HG03103 (cell line): ENCODE data around the gene SEMA5A.

Experiments
- ATAC-seq: cut with Tn5 transposase; IDR thresholded peaks from one replicate; pipeline ENCODE4 v1.9.1; 2021; ENCODE audit warnings: low read depth; ENCODE audit not compliant: unreplicated experiment

The SEMA5A gene

DNA sequence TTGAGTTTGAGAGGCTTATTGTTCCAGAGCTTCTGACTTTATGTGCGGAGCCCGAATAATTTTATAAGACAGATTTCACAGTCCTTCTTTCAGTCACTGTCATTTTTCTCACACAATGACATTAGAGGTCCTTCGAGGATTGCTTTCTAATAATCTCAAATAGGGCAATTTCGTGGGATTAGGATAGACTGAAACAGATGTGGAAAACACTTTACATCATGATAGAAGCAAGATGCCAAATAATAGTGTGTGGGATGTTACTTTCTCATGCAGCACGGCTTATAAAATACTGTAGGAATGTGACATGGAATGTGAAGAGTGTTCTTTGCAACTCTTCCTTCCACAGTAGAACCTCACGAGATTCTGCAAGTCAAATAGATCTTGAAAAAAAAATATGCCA, 451.3 kb downstream of the SEMA5A start:
- no peak for ATAC-seq

DNA sequence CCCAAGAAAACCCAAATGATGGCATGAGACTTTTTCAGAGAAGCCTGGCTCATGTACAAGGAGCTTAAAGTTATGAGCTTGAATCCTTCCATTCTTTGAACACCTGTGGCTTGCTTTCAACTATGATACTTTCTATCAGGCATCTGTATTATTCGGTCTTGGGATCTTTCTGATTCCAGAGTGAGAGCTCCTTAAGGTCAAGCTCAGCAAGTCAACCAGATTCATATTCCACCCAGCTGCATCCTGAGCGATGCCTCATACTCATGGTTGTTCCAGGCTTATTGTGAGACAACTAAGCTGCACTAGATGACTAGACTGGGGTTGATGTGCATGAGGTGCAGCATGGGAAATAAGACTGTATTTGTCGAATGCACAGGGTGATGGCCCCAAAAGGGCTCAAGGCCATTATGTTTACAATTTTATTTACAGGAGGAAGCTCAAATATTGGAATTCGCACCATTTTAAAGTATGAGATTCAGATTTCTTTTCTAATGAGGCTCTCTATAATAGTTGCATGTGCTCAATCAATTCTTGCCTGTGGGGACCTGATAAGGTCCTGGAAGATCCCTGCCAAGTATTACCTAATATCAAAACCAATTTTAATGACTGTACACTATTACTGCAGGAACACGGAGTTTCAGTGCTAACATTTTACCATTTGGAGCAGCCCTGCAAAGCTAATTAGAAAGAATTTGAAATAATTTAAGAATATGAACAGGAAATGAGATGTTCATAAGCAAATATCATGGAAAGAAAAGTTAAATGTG, 453.8 kb downstream of the SEMA5A start:
- no peak for ATAC-seq

DNA sequence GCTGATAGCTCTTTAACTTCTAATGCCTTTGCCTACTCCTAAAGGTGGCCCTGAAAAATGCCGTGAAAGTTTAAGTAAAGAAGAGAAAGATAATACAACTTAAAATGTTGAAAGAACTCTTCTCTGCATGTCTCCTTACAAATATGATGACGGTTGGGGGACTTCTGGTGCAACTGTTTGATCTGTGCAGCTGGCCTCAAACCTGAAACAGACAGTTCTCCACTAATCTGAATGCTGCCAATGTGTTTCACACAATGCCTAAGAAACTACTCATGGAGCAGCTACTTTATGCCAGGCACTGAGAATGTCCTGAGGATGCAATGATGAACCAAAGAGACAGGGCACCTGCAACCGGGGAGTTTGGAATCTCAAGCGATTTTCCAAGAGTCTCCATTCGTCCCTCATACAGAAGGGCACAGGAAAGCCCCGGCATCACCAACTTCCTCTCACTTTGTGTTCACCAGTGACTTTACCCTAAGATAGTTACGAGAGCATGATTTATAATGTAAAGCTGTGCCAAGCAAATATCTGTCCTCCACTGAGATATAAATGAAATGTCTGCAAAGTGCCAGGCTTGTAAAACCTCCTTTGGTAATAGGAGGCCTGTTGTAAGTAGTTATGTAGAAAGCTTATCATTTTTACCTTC, 455.4 kb downstream of the SEMA5A start:
- no peak for ATAC-seq

DNA sequence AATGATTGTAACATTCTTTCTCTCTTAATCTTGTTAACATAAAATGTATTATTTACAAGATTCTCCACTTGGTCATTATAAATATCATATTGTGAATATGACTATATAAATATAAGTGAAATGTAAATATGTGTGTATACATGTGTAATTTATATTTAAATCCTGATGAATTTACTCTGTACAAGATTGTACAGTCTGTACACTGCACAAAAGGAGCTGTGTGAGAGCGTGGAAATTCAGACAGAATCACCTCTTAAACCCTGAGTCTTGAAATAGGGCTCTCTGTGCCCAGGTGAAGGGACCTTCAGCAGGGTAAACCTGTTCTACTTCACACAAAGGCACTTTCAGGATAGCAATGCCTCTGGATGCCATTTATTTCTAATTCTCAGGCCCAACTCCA, 456.0 kb downstream of the SEMA5A start:
- ATAC-seq: no peak

DNA sequence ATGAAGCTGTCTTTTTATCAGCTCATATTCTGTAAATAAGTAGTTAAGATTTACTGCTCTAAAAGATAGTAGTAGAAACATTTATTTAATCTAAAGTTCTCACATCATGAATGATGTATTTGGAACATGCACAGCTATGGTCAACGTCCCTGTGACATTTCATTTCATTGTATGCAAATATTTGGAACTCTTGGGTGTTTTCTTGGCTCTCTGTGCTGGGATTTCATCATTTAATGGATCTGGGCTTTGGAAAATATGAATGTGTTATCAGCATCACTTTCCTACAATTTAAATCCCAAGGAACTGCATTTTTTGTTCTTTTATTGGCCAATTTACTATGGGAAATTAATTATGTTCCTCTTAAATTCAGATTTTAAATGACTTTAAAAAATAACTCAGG, 462.9 kb downstream of the SEMA5A start:
- ATAC-seq: no peak

DNA sequence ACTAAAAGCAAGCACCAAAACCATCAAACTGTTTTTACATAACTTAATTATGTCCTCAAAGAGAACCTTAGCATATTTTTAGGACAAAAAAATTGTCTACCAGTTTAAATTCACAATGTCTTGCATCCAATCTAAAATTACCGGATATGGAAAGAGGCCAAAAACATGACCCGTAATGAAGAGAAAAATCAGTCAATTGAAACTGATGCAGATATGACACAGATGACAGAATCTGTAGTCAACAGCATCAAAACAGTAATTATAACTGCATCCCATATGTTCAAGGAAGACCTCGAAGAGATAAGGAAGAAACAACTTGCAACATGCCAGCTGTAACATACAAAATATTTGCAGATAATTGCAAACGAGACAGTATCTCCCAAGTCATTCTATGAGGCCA, 473.2 kb downstream of the SEMA5A start:
- no peak for ATAC-seq

DNA sequence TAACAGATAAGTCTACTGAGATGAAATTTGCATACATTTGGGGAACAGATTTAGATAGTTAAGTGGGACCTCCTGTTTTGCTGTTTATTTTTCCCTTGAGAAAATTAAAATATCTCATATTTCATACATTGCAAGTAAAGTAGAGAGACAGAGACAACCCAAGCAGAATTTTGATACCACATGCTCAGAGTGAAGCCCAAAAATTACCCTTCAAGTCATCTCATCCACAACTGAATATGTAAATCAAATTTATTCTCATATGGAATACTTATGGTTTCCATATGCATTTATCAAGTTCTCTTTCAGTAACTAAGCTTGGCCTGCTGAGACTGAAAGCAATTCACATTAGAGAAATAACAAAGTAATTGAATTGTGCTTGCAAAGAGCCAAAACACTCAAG, 474.4 kb downstream of the SEMA5A start:
- ATAC-seq: no peak

DNA sequence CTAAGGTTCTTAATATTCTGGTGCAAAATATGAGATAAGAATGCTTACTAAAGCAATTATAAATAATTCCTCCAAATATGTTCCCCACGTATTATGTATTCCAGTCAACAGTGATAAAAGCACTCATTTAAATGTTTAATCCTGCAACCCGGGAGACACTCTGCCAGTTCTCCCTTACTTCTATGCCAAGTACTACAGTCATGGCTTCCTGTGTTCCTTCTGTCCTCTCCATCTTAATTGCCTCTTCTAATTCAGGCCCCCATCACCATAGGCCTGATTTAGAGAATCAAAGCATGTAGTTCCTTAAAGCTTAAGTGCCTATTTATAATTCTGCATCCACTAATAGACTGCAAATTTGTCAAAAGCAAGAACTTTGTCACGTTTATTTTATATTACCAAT, 474.8 kb downstream of the SEMA5A start:
- ATAC-seq: no peak

DNA sequence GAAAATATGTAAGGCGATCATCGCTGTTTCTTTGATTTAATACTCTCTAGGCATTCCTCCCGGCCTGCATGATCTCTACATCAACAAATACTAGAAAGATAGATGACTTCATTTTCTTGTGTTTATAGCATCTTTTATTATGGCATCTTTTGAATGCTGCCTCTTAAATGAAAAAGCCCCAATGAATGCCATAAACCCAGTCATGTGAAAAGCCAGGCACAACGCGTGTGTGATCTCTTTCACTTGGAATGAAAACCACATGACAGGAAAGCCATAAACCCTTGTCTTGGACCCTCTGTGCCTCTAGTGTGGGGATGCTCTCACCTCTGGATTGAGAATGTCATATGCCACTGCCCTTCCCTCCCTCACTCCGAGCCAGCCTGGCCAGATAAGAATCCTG, 476.2 kb downstream of the SEMA5A start:
- ATAC-seq: no peak

DNA sequence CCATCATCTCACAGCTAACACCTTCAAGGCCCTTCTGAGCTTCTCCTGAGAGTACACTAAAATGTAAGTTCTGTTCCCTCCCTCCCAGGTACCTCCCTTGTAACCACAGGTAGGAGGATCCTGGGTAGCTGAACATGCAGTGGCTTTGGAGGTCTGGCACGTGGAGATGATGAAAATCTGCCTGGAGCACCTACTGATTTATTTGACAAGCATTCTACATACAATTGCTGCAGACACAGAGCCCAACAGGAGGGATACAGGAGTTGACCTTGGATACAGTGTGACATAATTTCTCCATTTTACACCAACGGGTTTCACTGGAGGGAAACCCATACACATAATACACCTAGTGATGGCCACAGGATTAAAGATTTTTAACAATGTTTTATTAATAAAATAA, 478.7 kb downstream of the SEMA5A start:
- ATAC-seq: no peak

DNA sequence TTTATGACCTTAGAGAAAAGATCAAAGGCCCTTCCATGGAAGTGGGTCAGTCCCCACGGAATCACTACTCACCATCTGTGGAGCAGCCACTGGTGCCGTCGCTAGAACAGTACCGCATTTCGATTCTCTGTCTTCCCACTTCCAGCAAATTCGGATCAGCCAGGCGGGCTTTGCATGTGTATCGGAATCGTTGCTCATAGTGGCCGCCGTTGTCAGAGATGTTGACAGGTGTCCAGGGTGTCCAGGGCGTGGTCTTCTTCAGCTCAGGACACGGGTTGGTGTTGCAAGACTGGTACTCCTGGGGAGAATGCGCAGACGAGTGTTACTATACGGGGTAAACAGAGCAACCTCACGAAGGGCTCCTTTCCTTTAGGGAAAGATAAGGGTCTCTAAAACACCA, 479.5 kb downstream of the SEMA5A start:
- no peak for ATAC-seq

DNA sequence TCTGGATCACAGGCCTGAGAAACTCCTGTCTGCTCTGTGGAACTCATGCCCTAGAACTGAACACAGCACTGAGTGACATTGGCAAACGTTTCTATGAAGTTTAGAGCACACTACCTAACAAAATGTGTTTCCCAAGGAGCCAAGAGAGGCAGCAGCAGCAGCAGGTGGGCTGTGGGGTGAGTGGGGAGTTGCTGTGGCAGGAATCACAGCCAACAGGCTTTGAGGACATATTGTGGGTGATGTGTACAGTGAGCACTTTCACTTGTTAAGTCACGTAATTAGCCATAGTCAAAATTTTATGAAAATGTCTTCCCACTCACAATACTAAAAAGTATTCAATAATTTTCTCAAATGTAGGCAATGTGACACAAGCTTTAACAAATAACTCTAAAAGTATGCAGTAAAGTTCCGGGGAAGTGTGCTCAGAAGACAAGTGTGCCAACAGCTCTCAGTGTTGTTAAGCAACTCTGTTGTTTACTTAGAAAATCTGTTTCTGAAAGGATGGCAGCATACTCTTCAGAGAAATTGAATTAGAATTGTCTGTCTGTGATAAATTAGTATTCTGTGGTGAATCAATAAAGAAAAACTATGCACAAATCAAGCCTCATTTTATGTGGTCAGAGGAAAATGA, 482.1 kb downstream of the SEMA5A start:
- no peak for ATAC-seq

DNA sequence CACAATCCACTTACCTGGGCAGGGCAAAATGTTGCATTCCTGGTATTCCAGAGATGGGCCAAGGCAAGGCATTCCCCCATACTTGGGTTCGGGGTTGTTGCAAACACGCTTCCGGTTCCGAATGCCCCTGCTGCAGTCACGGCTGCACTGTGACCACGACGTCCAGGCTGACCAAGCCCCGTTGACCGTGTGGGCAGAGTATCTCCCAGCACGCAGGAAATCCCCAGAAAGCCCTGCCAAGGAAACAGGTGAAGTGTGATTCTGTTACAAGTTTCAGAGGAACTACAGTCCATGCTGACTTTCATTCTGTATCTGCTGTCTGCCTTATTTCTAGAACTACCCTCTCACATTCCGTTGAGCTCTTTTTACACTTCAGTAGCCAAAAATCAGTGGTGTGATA, 483.0 kb downstream of the SEMA5A start:
- ATAC-seq: no peak

DNA sequence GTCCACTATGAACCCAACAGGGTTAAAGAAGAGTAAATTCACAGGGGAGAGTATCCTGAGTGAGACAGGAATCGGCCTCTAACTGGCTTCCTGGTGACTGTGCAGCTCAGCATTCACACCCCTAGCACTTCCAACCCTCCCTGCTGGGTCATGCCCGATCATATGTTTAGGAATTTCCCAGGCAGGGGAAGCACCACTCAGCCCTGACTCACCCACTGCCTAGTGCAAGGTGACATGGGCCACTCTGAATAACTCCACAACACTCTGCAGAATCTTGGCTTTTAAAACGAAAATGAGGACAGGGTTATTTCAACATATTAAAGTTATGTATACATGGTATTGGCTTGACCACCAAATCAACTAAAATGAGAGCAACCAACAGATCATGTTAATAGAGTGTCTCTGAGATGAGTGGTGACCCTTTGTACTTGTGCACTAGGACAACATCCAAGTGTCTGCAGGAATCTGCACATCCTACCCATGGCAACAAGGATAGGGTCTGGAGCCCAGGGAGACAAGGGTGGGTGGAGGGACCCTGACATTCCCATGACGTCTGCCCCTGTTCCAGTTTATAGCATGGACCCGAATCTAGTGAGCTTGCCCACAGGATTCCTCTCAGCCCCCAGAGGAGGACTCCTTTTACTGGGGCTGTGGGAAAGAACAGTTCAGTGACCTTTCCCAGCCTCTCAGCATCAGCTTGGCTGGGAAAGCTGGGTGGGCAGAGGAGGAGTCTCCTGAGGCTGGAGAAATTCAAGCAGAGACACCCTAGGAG, 485.8 kb downstream of the SEMA5A start:
- no peak for ATAC-seq

DNA sequence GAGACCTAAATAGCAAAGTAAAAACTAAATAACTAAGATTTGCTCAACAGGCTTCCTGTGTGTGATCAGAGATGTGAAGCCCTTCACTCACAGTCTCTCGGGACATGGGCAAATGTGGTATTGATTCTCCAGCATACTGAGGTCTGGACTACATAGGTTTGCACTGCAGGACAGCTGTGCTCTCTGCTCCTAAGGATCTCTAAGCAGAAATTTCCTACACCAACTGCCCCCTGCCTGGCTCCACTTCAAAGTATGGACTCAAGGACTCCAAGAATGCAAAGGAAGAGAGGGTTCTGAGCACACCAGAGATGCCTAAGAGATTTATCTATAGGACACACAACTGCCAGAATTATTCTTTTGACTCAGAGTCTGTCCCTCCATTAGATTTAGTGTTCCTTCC, 487.2 kb downstream of the SEMA5A start:
- ATAC-seq: no peak

DNA sequence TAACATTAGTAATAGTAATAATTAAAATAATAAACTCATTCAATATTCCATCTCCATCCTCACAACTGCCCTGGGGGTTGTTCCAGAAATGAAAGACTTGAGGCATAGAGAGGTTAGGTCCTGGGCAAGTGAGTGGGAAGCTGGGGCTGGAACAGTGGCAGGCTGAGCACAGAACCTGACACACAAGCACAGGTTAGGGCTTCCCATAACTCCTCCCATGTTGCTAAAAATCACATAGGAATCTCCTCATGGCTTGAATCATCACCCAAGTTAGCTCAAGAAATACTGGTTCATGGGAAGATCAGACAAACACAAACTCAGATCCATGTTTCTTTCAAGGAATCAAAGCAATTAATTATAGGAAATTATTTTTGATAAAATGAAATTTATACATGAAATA, 487.7 kb downstream of the SEMA5A start:
- ATAC-seq: no peak

DNA sequence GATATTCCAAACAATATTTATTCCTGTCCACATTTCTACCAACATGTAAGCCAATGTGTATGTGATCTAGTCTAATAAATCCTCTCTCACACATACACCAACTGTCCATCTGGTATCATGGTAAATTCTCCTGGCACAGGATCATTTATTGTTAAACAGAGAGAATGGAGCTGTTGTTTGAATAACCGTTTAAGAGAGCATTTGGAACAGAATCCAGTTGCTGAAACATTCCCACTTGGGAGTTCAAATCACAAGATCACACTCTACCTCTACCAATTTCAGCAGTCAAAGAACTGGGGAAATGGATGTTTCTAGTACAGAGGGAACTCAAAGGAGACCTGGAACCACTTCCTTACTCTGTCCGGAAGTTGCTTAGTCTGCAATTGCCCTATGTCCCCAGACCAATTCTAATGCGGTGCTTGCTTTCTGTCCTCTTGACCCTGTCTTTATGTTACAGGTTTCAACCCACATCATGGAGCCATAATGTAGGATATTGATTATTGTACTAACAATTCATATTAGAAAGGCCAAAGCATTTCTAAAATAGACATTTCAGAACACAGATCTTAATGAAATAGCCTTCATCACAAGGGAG, 488.4 kb downstream of the SEMA5A start:
- ATAC-seq: no peak

DNA sequence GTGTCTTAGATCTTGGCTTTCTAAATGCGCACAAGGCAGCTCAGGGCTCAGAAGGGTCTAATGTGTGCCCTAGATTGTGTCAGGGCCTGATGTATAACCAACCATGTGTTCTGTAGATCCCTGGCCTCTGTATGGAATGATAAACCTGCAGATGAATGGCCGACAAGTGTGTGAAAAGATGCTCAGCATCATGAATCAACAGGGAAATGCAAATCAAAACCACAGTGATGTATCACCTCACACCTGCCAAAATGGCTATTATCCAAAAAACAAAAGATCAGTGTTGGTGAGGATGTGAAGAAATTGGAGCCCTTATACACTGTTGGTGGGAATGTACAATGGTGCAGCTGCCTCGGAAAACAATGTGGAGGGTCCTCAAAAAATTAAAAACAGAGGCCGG, 489.8 kb downstream of the SEMA5A start:
- ATAC-seq: no peak

DNA sequence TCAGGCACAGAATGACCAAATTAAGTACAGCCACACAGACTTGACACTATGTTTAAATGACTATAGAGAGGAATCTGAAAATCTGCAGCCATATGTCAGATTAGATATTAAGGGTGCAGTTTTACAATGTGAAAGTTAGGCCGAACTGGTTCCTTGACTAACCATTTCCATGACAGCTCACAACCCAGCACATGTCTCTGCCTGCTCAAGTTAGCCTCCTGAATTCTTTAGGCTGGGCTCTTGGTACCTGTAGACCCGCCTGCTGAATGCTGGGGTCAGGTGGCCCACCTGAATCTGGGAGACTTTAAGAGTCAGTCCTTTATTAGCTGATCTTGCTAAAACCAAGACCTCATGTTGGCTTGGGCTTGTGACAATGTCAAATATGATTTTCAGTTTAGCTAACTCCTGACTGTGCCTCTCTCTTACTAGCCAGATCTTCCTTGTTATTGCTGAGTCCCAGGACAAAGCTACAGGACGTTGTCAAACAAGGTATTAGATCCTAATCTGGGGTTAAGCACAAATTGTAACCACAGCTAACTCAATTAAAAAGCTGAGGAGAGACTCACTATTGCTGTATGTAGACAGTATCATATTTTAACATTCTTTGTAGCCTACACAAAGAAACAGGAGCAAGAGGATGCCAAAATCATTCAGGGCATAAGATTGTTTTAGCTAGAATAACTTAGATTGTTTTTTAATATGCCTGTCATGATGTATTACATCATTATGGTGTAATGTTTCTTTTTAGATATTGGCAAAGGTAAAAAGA, 490.9 kb downstream of the SEMA5A start:
- no peak for ATAC-seq

DNA sequence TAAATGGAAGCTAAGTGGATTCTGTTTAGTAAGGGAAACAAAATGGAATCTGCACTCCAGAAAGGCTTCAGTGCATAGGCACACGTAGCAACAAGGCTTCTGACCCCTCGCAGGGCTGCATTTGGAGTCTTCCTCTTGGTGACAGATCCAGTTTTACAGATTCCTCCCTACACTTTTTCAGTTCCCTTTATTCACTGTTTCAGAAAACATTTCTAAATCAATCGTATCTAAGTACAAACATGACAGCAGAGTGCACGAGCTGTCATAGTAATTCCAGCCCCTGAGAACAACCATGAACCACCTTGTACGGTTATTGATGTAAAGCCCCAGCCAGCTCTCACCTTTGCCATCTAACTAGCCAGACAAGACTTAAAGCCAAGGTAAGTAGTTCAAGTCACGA, 491.6 kb downstream of the SEMA5A start:
- ATAC-seq: no peak
